Loucy (cell line): Measurements from ENCODE around the gene NCF2.

Experiments
- EZH2phosphoT487 ChIP-seq: fragments of 200-600 bp; IDR thresholded peaks from 2 replicates; pipeline ENCODE4 v1.6.1; 2018; ENCODE audit warnings: antibody characterized with exemption, mild to moderate bottlenecking, moderate library complexity, borderline replicate concordance
- TF ChIP-seq, protein P1 (sequence below): fragments of 200-600 bp; sonication (generic); conservative IDR thresholded peaks from 2 replicates; pipeline ENCODE4 v1.5.1; 2014; ENCODE audit warnings: mild to moderate bottlenecking, antibody characterized with exemption, low read length

DNA sequence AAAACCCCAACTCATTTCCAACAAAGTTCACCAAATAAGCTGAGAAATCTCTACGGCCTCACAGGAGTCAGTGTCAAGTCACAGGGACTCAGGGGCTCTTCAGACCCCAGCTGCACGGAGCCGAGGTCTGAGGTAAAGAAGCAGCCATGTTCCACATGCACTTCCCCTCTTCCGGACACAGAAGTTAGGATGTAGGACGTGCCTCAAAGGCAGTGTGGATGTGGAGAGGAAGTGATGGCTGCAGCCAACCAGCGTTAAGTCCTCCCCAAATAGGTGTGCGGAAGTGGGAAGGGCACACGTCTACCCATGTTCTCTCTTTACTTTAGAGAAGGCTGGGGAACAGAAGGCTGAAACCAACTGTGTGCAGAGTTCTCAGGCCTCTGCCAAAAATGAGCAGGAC lies 14.6 kb upstream of the NCF2 start:
- TF ChIP-seq, protein P1, sequence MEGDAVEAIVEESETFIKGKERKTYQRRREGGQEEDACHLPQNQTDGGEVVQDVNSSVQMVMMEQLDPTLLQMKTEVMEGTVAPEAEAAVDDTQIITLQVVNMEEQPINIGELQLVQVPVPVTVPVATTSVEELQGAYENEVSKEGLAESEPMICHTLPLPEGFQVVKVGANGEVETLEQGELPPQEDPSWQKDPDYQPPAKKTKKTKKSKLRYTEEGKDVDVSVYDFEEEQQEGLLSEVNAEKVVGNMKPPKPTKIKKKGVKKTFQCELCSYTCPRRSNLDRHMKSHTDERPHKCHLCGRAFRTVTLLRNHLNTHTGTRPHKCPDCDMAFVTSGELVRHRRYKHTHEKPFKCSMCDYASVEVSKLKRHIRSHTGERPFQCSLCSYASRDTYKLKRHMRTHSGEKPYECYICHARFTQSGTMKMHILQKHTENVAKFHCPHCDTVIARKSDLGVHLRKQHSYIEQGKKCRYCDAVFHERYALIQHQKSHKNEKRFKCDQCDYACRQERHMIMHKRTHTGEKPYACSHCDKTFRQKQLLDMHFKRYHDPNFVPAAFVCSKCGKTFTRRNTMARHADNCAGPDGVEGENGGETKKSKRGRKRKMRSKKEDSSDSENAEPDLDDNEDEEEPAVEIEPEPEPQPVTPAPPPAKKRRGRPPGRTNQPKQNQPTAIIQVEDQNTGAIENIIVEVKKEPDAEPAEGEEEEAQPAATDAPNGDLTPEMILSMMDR, result no peak
- TF ChIP-seq EZH2phosphoT487, result no peak
